Measurements from ENCODE around the gene KRTAP10-2.

Gene KRTAP10-2

GRCh38 chr21:44511938-44512275 is 39.4 kb downstream of the KRTAP10-2 start:
- Histone ChIP-seq H3K27me3 (ENCODE audit: control insufficient read depth, insufficient read depth, low read length) (peaks cover 35% of the 10 kb centered on the region), H3K36me3 (ENCODE audit: insufficient read depth, low read length) (no peaks in the 10 kb centered on the region), H3K9ac (ENCODE audit: low read depth, low read length) (no peak overlapping the region), H3K4me2 (ENCODE audit: low read length) (no peak overlapping the region), H3K4me1 (ENCODE audit: control insufficient read depth, insufficient read depth, low read length) (no peaks in the 10 kb centered on the region), H3K4me3 (ENCODE audit: low read length) (no peak overlapping the region), H3K9me3 (replicated peaks; ENCODE audit: low read length) (no peaks in the 10 kb centered on the region)

- H3K4me2 ChIP-seq (ENCODE audit: low read length) = no peak overlapping the region
- H3K27me3 ChIP-seq (ENCODE audit: control insufficient read depth, insufficient read depth, low read length) = peaks cover 40% of the 10 kb centered on the region
- H3K4me1 ChIP-seq (ENCODE audit: control insufficient read depth, insufficient read depth, low read length) = no peaks in the 10 kb centered on the region
- no peak overlapping the region for H3K9ac ChIP-seq (ENCODE audit: low read depth, low read length)
- H3K4me3 ChIP-seq (ENCODE audit: low read length) = no peak overlapping the region
- H3K9me3 ChIP-seq (replicated peaks; ENCODE audit: low read length) = no peaks in the 10 kb centered on the region
- no peaks in the 10 kb centered on the region for H3K36me3 ChIP-seq (ENCODE audit: insufficient read depth, low read length)
Measured at GRCh38 chr21:44511219-44511937, 39.9 kb downstream of the KRTAP10-2 start.

GRCh38 chr21:44510508-44511218 is 40.6 kb downstream of the KRTAP10-2 start:
- peaks cover 45% of the 10 kb centered on the region for H3K27me3 ChIP-seq (ENCODE audit: control insufficient read depth, insufficient read depth, low read length)
- H3K4me2 ChIP-seq (ENCODE audit: low read length) = no peak overlapping the region
- H3K4me1 ChIP-seq (ENCODE audit: control insufficient read depth, insufficient read depth, low read length) = no peaks in the 10 kb centered on the region
- H3K36me3 ChIP-seq (ENCODE audit: insufficient read depth, low read length) = no peaks in the 10 kb centered on the region
- H3K9me3 ChIP-seq (replicated peaks; ENCODE audit: low read length) = no peaks in the 10 kb centered on the region
- no peak overlapping the region for H3K4me3 ChIP-seq (ENCODE audit: low read length)
- H3K9ac ChIP-seq (ENCODE audit: low read depth, low read length) = no peak overlapping the region

GRCh38 chr21:44510109-44510507 is 41.2 kb downstream of the KRTAP10-2 start:
- Histone ChIP-seq H3K4me1 (ENCODE audit: control insufficient read depth, insufficient read depth, low read length) (no peaks in the 10 kb centered on the region), H3K27me3 (ENCODE audit: control insufficient read depth, insufficient read depth, low read length) (peaks cover 45% of the 10 kb centered on the region), H3K9me3 (replicated peaks; ENCODE audit: low read length) (no peaks in the 10 kb centered on the region), H3K36me3 (ENCODE audit: insufficient read depth, low read length) (no peaks in the 10 kb centered on the region), H3K4me2 (ENCODE audit: low read length) (no peak overlapping the region), H3K9ac (ENCODE audit: low read depth, low read length) (no peak overlapping the region), H3K4me3 (ENCODE audit: low read length) (no peak overlapping the region)

GRCh38 chr21:44509539-44509938 is 41.8 kb downstream of the KRTAP10-2 start:
- Histone ChIP-seq H3K36me3 (ENCODE audit: insufficient read depth, low read length) (no peaks in the 10 kb centered on the region), H3K9me3 (replicated peaks; ENCODE audit: low read length) (no peaks in the 10 kb centered on the region), H3K4me2 (ENCODE audit: low read length) (no peak overlapping the region), H3K27me3 (ENCODE audit: control insufficient read depth, insufficient read depth, low read length) (peaks cover 44% of the 10 kb centered on the region), H3K4me1 (ENCODE audit: control insufficient read depth, insufficient read depth, low read length) (no peaks in the 10 kb centered on the region), H3K9ac (ENCODE audit: low read depth, low read length) (no peak overlapping the region), H3K4me3 (ENCODE audit: low read length) (no peak overlapping the region)

- Histone ChIP-seq H3K36me3 (ENCODE audit: insufficient read depth, low read length) (no peaks in the 10 kb centered on the region), H3K4me3 (ENCODE audit: low read length) (no peak overlapping the region), H3K9me3 (replicated peaks; ENCODE audit: low read length) (no peaks in the 10 kb centered on the region), H3K4me2 (ENCODE audit: low read length) (no peak overlapping the region), H3K4me1 (ENCODE audit: control insufficient read depth, insufficient read depth, low read length) (no peaks in the 10 kb centered on the region), H3K9ac (ENCODE audit: low read depth, low read length) (no peak overlapping the region), H3K27me3 (ENCODE audit: control insufficient read depth, insufficient read depth, low read length) (peaks cover 42% of the 10 kb centered on the region)
Measured at GRCh38 chr21:44508711-44509445, 42.4 kb downstream of the KRTAP10-2 start.

GRCh38 chr21:44508426-44508710 is 42.9 kb downstream of the KRTAP10-2 start:
- no peaks in the 10 kb centered on the region for H3K36me3 ChIP-seq (ENCODE audit: insufficient read depth, low read length)
- no peak overlapping the region for H3K4me3 ChIP-seq (ENCODE audit: low read length)
- no peak overlapping the region for H3K4me2 ChIP-seq (ENCODE audit: low read length)
- no peaks in the 10 kb centered on the region for H3K9me3 ChIP-seq (replicated peaks; ENCODE audit: low read length)
- peaks cover 42% of the 10 kb centered on the region for H3K27me3 ChIP-seq (ENCODE audit: control insufficient read depth, insufficient read depth, low read length)
- no peak overlapping the region for H3K9ac ChIP-seq (ENCODE audit: low read depth, low read length)
- no peaks in the 10 kb centered on the region for H3K4me1 ChIP-seq (ENCODE audit: control insufficient read depth, insufficient read depth, low read length)

- H3K9me3 ChIP-seq (replicated peaks; ENCODE audit: low read length) = no peaks in the 10 kb centered on the region
- no peak overlapping the region for H3K9ac ChIP-seq (ENCODE audit: low read depth, low read length)
- H3K27me3 ChIP-seq (ENCODE audit: control insufficient read depth, insufficient read depth, low read length) = peaks cover 42% of the 10 kb centered on the region
- no peak overlapping the region for H3K4me3 ChIP-seq (ENCODE audit: low read length)
- no peaks in the 10 kb centered on the region for H3K4me1 ChIP-seq (ENCODE audit: control insufficient read depth, insufficient read depth, low read length)
- no peaks in the 10 kb centered on the region for H3K36me3 ChIP-seq (ENCODE audit: insufficient read depth, low read length)
- H3K4me2 ChIP-seq (ENCODE audit: low read length) = no peak overlapping the region
Measured at GRCh38 chr21:44507673-44508425, 43.5 kb downstream of the KRTAP10-2 start.

GRCh38 chr21:44506279-44507255 is 44.7 kb downstream of the KRTAP10-2 start:
- Histone ChIP-seq H3K9ac (ENCODE audit: low read depth, low read length) (no peak overlapping the region), H3K4me2 (ENCODE audit: low read length) (no peak overlapping the region), H3K36me3 (ENCODE audit: insufficient read depth, low read length) (no peaks in the 10 kb centered on the region), H3K9me3 (replicated peaks; ENCODE audit: low read length) (no peaks in the 10 kb centered on the region), H3K27me3 (ENCODE audit: control insufficient read depth, insufficient read depth, low read length) (peaks cover 45% of the 10 kb centered on the region), H3K4me1 (ENCODE audit: control insufficient read depth, insufficient read depth, low read length) (no peaks in the 10 kb centered on the region), H3K4me3 (ENCODE audit: low read length) (no peak overlapping the region)

GRCh38 chr21:44505673-44506278 is 45.5 kb downstream of the KRTAP10-2 start:
- H3K9me3 ChIP-seq (replicated peaks; ENCODE audit: low read length) = no peaks in the 10 kb centered on the region
- peaks cover 39% of the 10 kb centered on the region for H3K27me3 ChIP-seq (ENCODE audit: control insufficient read depth, insufficient read depth, low read length)
- no peak overlapping the region for H3K4me2 ChIP-seq (ENCODE audit: low read length)
- no peak overlapping the region for H3K4me3 ChIP-seq (ENCODE audit: low read length)
- H3K9ac ChIP-seq (ENCODE audit: low read depth, low read length) = no peak overlapping the region
- H3K4me1 ChIP-seq (ENCODE audit: control insufficient read depth, insufficient read depth, low read length) = no peaks in the 10 kb centered on the region
- H3K36me3 ChIP-seq (ENCODE audit: insufficient read depth, low read length) = no peaks in the 10 kb centered on the region

Data from skeletal muscle satellite cell (primary cell).